ENCODE measurements around the gene MIEF1. TPM values are rescaled to one million over a fixed set of nuclear protein-coding genes. Genes with fewer than 3 reads are reported as not detected.
"Not testable (repeated sequence)": the region's sequence is repeated elsewhere in the genome, so short reads cannot be mapped to it uniquely, and the experiment has no call there.

Gene MIEF1
- total RNA-seq, 1 donor = 19.7 TPM

GRCh38 chr22:39489094-39490068, 12.7 kb upstream of the MIEF1 start:
- DNase-seq (ENCODE audit: low read depth in 2 of 3, low spot score in 2 of 3) = no peak

DNA sequence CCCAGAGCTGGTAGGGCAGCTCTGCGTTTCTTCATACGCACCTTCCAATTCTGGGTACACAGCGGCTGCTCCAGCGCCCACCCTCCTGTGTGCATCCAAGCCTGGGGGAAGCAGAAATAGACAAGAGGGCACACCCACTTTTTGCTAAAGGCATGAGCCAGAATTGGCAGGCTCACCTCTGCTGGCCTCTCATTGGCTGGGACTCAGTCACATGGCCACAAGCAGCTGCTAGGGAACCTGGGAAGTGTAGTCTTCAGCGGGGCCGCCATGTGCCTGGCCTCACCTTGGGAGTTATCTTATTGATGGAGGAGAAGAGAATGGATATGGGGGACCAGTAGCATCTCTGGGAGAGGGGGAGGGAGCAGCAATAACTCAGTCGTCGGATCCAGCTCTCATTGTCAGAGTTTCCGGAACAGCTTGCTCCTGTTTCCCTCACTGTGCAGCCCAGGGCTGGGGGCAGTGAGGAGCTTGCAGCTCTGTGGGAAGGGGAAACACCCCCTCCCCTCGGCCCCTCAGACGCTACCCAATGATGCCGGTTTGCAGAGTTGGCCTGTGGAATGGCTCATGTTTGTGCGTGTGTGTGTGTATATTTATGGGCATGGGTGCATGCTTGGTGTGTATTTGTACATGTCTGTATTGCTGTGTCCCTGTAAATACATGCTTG, 11.8 kb upstream of the MIEF1 start:
- DNase-seq (ENCODE audit: low read depth in 2 of 3, low spot score in 2 of 3) = peak; percentile 32 to 90 (median 70)

GRCh38 chr22:39490966-39491680, 11.0 kb upstream of the MIEF1 start:
- no peak for DNase-seq (ENCODE audit: low read depth in 2 of 3, low spot score in 2 of 3)

GRCh38 chr22:39491696-39492095, 10.4 kb upstream of the MIEF1 start:
- DNase-seq (ENCODE audit: low read depth in 2 of 3, low spot score in 2 of 3) = no peak

- no peak for DNase-seq (ENCODE audit: low read depth in 2 of 3, low spot score in 2 of 3)
Observed at GRCh38 chr22:39492186-39492585, 9.9 kb upstream of the MIEF1 start.

GRCh38 chr22:39493759-39494158, 8.3 kb upstream of the MIEF1 start:
- no peak for DNase-seq (ENCODE audit: low read depth in 2 of 3, low spot score in 2 of 3)

DNA sequence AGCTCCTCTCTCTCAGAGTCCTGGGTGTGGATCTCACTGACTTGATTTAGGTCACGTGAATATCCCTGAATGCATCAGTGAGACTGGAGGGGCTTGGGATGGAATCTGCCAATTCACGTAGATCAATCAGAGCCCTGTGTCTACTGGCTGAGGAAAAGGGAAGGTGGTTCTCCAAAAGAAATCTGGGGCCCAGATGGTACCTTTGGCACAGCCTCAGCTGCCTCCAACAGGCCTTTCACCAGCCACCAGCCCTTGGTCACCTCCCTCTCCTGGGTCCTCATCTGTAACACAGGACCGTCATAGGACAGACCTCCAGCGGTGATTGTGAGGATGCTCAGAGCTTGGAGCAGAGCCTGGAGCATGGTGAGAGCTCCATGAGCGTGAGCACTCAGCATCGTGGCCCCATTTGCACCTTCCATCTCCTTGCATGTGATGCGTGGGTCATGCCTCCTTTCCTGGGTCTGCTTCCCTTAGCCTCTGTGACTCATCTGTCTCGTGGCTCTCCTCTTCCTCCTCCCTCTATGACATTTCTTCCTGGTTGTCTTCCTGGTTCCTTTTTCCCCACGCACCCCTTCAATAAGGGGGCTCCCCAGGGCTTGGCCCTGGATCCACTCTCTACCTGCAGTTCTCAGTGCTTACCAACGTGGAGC, 7.5 kb upstream of the MIEF1 start:
- no peak for DNase-seq (ENCODE audit: low read depth in 2 of 3, low spot score in 2 of 3)

GRCh38 chr22:39496131-39496838, 5.8 kb upstream of the MIEF1 start:
- peak in 2 of 3 donors; percentile 73 to 82 for DNase-seq (ENCODE audit: low read depth in 2 of 3, low spot score in 2 of 3)

DNA sequence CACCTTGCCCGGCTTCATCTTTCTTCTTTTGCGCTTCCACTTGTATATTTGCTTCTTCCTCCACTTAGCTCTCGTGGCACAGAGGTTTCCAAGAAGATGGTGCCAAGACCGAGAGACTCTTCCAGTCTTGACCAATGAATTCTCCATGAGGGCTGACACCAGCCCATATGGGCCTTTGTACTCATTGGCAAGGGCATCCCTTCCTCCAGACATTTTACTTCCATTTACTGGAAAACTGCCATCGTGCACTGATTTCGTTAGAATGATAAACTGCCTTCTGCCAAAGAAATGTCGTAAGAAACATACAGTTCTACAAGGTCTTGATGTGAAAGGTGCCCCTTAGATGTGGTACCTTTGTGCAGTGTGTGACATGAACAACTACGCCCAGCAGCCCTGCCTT, 4.7 kb upstream of the MIEF1 start:
- DNase-seq (ENCODE audit: low read depth in 2 of 3, low spot score in 2 of 3) = no peak

DNA sequence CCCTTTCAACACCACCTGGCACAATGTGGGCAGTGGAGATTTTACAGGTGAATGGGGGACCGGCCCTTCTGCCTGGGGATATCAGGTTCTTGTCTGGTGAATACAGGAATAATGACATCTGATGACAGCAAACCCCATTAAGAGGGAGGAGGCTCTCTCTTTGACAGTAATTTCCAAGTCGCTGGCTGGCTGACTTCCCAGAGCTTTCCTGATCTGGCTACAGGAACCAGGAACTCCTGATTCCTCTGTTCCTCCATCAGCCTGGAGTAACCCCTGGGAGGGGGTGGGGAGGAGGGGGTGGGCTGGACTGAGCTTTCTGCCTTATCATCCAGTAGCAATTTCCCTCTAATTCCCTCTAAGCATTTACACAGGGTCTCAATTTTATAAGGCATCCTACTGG, 3.7 kb upstream of the MIEF1 start:
- DNase-seq (ENCODE audit: low read depth in 2 of 3, low spot score in 2 of 3) = no peak

- DNase-seq (ENCODE audit: low read depth in 2 of 3, low spot score in 2 of 3) = no peak
Observed at GRCh38 chr22:39498802-39499201, 3.3 kb upstream of the MIEF1 start.

GRCh38 chr22:39500101-39500500, 2.0 kb upstream of the MIEF1 start:
- DNase-seq (ENCODE audit: low read depth in 2 of 3, low spot score in 2 of 3) = no peak

DNA sequence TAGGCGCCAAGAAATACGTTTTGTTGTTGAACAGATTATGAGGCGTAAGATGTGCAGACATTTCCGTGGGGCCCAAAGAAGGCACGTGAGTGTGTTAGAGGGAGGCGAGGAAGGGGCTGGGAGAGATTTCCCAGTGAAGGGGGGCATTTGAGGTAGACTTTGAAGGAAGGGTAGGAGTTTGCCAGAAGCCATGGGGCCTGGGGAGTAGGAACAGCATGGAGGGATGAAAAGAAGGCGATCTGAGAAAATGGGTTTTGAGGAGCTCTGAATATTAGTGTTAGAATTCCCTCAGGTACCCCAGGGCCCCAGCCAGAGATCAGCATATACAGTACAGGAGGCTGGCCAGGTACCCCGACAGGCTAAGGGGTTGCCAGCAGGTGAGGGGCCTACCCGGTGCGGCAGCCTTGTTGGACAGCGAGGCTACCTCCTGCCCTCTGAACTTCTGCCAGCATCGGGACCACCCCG, 414 bp upstream of the MIEF1 start:
- no peak for DNase-seq (ENCODE audit: low read depth in 2 of 3, low spot score in 2 of 3)

DNA sequence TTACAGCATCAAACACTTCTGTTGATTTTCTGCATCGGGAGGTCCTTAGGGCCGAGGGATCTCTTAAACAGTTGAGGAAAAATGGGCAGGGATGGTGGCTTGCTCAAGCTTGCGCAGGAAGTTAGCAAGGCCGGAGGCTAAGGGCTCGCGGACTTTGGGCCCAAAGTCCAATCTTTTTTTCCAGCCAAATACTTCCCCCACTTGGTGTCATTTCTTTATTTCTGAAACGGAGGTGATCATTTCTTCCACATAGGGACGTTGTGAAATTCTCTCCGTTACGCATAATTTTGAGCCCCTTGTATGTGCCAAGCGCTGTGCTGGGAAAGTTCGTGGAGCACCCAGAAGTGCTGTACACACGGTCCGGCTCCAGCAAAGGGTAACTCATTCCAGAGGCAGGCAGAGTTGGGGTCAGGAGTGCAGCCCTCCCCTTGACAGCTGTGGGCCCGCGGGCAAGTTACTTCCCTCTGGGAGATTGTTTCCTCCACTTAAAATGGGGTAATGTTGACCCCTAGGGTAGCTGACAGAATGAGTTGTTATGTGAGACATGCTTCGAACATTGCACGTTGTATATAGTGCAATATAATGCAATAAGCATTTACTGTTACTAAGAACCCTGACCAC, 809 bp downstream of the MIEF1 start:
- no peak for DNase-seq (ENCODE audit: low read depth in 2 of 3, low spot score in 2 of 3)

DNA sequence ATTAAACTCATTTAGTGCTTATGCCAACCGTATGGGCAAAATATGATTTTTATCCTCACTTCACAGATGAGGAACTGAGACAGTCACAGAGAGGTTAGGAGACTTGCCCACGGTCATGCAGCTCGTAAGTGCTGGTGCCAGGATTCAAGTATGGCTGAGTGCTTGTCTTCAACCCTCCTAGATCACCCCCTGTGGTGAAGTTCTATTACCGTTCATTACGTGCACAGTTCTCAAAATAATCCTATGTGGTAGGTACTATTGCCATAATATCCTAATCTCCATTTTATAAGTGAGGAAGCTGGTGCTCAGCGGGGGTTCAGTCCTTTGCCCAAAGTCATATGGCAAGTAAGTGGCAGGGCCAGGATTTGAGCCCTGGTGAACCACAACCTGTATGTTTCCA, 1.5 kb downstream of the MIEF1 start:
- no peak for DNase-seq (ENCODE audit: low read depth in 2 of 3, low spot score in 2 of 3)

- no peak for DNase-seq (ENCODE audit: low read depth in 2 of 3, low spot score in 2 of 3)
Observed at GRCh38 chr22:39504071-39504470, 2.0 kb downstream of the MIEF1 start.

DNA sequence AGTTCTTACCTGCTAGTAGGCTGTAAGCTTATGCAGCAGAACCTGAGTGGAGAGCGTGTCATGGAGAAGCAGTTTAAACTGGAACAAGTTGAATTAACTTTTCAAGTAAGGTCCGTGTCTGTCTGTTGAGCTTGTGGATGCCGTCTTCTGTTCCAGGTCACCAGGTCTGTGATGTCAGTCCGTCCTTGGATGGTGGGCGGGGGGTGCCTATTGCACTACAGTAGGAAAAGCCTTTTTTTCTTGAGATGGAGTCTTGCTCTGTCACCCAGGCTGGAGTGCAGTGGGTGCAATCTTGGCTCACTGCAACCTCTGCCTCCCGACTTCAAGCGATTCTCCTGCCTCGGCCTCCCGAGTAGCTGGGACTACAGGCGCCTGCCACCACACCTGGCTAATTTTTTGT, 4.9 kb downstream of the MIEF1 start:
- DNase-seq (ENCODE audit: low read depth in 2 of 3, low spot score in 2 of 3) = not testable (repeated sequence)

DNA sequence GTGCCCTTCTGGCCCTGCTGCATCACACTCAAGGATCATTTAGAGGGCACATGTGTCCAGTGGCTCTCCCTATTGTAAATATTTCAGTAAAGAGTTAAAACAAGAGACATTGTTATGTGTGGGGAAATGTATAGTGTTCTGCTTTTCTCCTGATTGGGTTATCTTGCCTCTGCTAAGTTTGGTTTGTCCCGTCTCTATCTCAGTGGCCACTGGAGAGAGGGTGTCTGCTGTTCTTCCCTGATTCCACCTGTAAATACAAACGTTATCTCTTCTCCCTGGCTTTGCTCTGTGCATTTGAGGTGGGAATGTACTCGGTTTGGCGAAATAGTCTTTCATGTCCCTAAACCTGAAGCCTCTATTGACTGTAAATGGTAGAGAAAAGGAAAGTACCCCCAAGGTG, 6.3 kb downstream of the MIEF1 start:
- DNase-seq (ENCODE audit: low read depth in 2 of 3, low spot score in 2 of 3) = no peak

DNA sequence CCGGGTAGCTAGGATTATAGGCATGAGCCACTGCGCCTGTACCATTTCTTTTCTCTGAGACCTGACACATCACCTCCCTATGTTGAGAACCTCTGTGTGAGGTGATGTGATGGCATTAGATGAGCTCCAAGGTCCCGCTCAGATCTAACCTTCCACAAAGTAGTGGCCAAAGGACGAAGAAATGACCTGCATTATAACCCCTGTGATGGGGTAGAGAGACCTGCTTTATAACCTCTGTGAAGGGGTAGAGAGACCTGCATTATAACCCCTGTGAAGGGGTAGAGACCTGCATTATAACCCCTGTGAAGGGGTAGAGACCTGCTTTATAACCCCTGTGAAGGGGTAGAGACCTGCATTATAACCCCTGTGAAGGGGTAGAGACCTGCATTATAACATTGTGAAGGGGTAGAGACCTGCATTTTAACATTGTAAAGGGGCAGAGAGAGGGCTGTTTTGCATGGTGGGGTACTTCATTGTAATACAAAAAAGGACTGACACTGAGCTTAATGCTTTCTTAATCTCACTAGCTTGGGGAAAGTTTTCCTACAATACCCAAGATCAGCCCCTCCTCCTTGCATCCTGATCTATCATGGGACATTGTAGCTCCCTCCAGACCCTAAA, 8.5 kb downstream of the MIEF1 start:
- no peak for DNase-seq (ENCODE audit: low read depth in 2 of 3, low spot score in 2 of 3)
